A549 (cell line): ENCODE data around the gene CDKN1A. TPM values are rescaled to one million over a fixed set of nuclear protein-coding genes. Genes with fewer than 3 reads are reported as not detected.

Experiments used
- ATAC-seq, 2 experiments: fragments of 200-7000 bp in 1 of 2; fragments of >200 bp in 1 of 2; cut with Nextera tagmentation in 1 of 2; cut with Tn5 transposase in 1 of 2; 3 replicates each; pipeline versions ENCODE4 v1.8.0 to v1.9.1; 2018 to 2020; ENCODE audit warnings: mild to moderate bottlenecking in 1 of 2, moderate library complexity in 1 of 2
- CTCF ChIA-PET: fragments of 300-600 bp; sonication (Branson Sonifier 250); formaldehyde crosslinking; extraction: SDS; loops from one replicate; lab custom pipeline; 2021; ENCODE audit warnings: antibody characterized with exemption, inconsistent platforms; lab: Yijun Ruan, JAX
- POLR2A ChIA-PET: fragments of 350-600 bp; formaldehyde crosslinking; extraction: SDS; loops from one replicate; lab custom pipeline; 2021; ENCODE audit warnings: antibody characterized with exemption, inconsistent platforms; lab: Yijun Ruan, JAX
- DNase-seq, 2 experiments: peaks; one replicate each; pipeline versions ENCODE4 v3.0.0 to v3.0.0-alpha.2; 2011 to 2016; ENCODE audit warnings: low read depth in 1 of 2, low spot score in 1 of 2
- FAIRE-seq: peaks from 2 replicates; lab custom pipeline; 2011; peaks lifted over from hg19 to GRCh38; lab: Jason Lieb, UNC
- H3K27ac ChIP-seq, 2 experiments: fragments of >200 bp; sonication (Bioruptor Twin); formaldehyde crosslinking; 3 replicates each; pipeline ENCODE4 v1.5.1; 2016 to 2017
- H3K4me1 ChIP-seq: fragments of >200 bp; sonication (Bioruptor Twin); formaldehyde crosslinking; 3 replicates; pipeline ENCODE4 v1.6.1; 2016
- H3K4me2 ChIP-seq: fragments of >200 bp; sonication (Bioruptor Twin); formaldehyde crosslinking; 3 replicates; pipeline ENCODE4 v1.6.1; 2016
- H3K4me3 ChIP-seq: fragments of >200 bp; sonication (Bioruptor Twin); formaldehyde crosslinking; 3 replicates; pipeline ENCODE4 v1.5.1; 2016
- H3K9me3 ChIP-seq: fragments of >200 bp; sonication (Bioruptor Twin); formaldehyde crosslinking; 3 replicates; pipeline ENCODE4 v1.6.1; 2016
- BCL3 ChIP-seq: fragments of >200 bp; sonication (Bioruptor Twin); formaldehyde crosslinking; IDR thresholded peaks from 3 replicates; pipeline ENCODE4 v1.6.1; 2016
- CBX2 ChIP-seq: fragments of 200-600 bp; sonication (generic); IDR thresholded peaks from 2 replicates; pipeline ENCODE4 v1.6.1; 2016; ENCODE audit warnings: low read depth, mild to moderate bottlenecking, borderline replicate concordance
- CHD4 ChIP-seq: fragments of 200-600 bp; sonication (generic); IDR thresholded peaks from 2 replicates; pipeline ENCODE4 v1.6.1; 2016; ENCODE audit warnings: antibody characterized with exemption, mild to moderate bottlenecking, borderline replicate concordance
- CTCF ChIP-seq: fragments of >200 bp; sonication (Bioruptor Twin); formaldehyde crosslinking; IDR thresholded peaks from 3 replicates; pipeline ENCODE4 v1.5.1; 2016
- EHMT2 ChIP-seq: fragments of 200-600 bp; sonication (generic); IDR thresholded peaks from 2 replicates; pipeline ENCODE4 v1.6.1; 2016; ENCODE audit warnings: antibody characterized with exemption, low read depth, mild to moderate bottlenecking, moderate library complexity
- EP300 ChIP-seq, 2 experiments: fragments of >200 bp; sonication (Bioruptor Twin); formaldehyde crosslinking; IDR thresholded peaks; 2 replicates in 1 of 2; 3 replicates in 1 of 2; pipeline ENCODE4 v1.6.1; 2016 to 2017
- ESRRA ChIP-seq: fragments of 150-350 bp; IDR thresholded peaks from 2 replicates; pipeline ENCODE4 v1.6.1; 2014; ENCODE audit warnings: mild to moderate bottlenecking, low read length, borderline replicate concordance
- FOSL2 ChIP-seq, 2 experiments: fragments of 450-650 bp in 1 of 2; fragments of >200 bp in 1 of 2; sonication (Bioruptor Twin) in 1 of 2; formaldehyde crosslinking; IDR thresholded peaks; 2 replicates each; pipeline versions ENCODE4 v1.5.0 to v1.6.1; 2016 to 2020; ENCODE audit warnings: mild to moderate bottlenecking in 1 of 2, moderate library complexity in 1 of 2
- HOXB5 ChIP-seq: fragments of 250-450 bp; sonication (Bioruptor Pico); IDR thresholded peaks from 2 replicates; pipeline ENCODE4 v1.5.0; 2020; ENCODE audit warnings: mild to moderate bottlenecking, moderate library complexity
- JUNB ChIP-seq: fragments of >200 bp; sonication (Bioruptor Twin); formaldehyde crosslinking; IDR thresholded peaks from 2 replicates; pipeline ENCODE4 v1.6.1; 2016
- KDM5A ChIP-seq: fragments of 200-600 bp; sonication (generic); IDR thresholded peaks from 2 replicates; pipeline ENCODE4 v1.6.1; 2016; ENCODE audit warnings: antibody characterized with exemption, mild to moderate bottlenecking
- MAZ ChIP-seq: fragments of 150-350 bp; IDR thresholded peaks from 2 replicates; pipeline ENCODE4 v1.6.1; 2014; ENCODE audit warnings: antibody characterized with exemption, low read depth, low read length, borderline replicate concordance
- NFE2L2 ChIP-seq: fragments of 150-350 bp; conservative IDR thresholded peaks from 2 replicates; pipeline ENCODE4 v1.6.1; 2014; ENCODE audit warnings: low read length
- NR3C1 ChIP-seq: fragments of >200 bp; sonication (Bioruptor Twin); formaldehyde crosslinking; IDR thresholded peaks from 3 replicates; pipeline ENCODE4 v1.6.1; 2017
- PHF8 ChIP-seq: fragments of 200-600 bp; sonication (generic); IDR thresholded peaks from 2 replicates; pipeline ENCODE4 v1.6.1; 2016; ENCODE audit warnings: low read depth, mild to moderate bottlenecking, antibody characterized with exemption, moderate library complexity, borderline replicate concordance
- POLR2AphosphoS2 ChIP-seq: conservative IDR thresholded peaks from 2 replicates; pipeline ENCODE4 v1.6.1; 2012; ENCODE audit warnings: low read length, improper control_type of control experiment, inconsistent platforms
- RAD21 ChIP-seq, 2 experiments: fragments of >200 bp in 1 of 2; sonication (Bioruptor Twin) in 1 of 2; formaldehyde crosslinking in 1 of 2; IDR thresholded peaks in 1 of 2; conservative IDR thresholded peaks in 1 of 2; 2 replicates in 1 of 2; 3 replicates in 1 of 2; pipeline ENCODE4 v1.6.1; 2012 to 2018; ENCODE audit warnings: inconsistent platforms in 1 of 2
- RARB ChIP-seq: fragments of 250-450 bp; sonication (Bioruptor Pico); IDR thresholded peaks from 2 replicates; pipeline ENCODE4 v1.8.0; 2021; ENCODE audit warnings: mild to moderate bottlenecking, moderate library complexity
- REST ChIP-seq: fragments of 200-600 bp; sonication (generic); IDR thresholded peaks from 2 replicates; pipeline ENCODE4 v1.6.1; 2016; ENCODE audit warnings: antibody characterized with exemption, mild to moderate bottlenecking, moderate library complexity
- RFX5 ChIP-seq: fragments of 450-650 bp; IDR thresholded peaks from 2 replicates; pipeline ENCODE4 v1.7.1; 2014; ENCODE audit warnings: antibody characterized with exemption, mild to moderate bottlenecking, moderate library complexity
- SMC3 ChIP-seq: fragments of >200 bp; sonication (Bioruptor Twin); formaldehyde crosslinking; IDR thresholded peaks from 3 replicates; pipeline ENCODE4 v1.6.1; 2018; ENCODE audit warnings: inconsistent platforms
- TP53 ChIP-seq: fragments of 250-450 bp; sonication (Bioruptor Pico); IDR thresholded peaks from 2 replicates; pipeline ENCODE4 v1.5.0; 2021; ENCODE audit warnings: mild to moderate bottlenecking, moderate library complexity
- USF2 ChIP-seq: fragments of 450-650 bp; IDR thresholded peaks from 2 replicates; pipeline ENCODE4 v1.6.1; 2014; ENCODE audit warnings: antibody characterized with exemption
- ZC3H11A ChIP-seq: fragments of 450-650 bp; IDR thresholded peaks from 2 replicates; pipeline ENCODE4 v1.6.1; 2014; ENCODE audit warnings: antibody characterized with exemption, mild to moderate bottlenecking
- ZSCAN20 ChIP-seq: fragments of 250-450 bp; sonication (Bioruptor Pico); IDR thresholded peaks from 2 replicates; pipeline ENCODE4 v1.8.0; 2022; ENCODE audit warnings: mild to moderate bottlenecking, moderate library complexity
- WGBS: methylation state at CpG from one replicate; pipeline ENCODE4 v1.1.6; 2017; ENCODE audit errors: missing lambda C conversion rate; 5-methylcytosine and 5-hydroxymethylcytosine counted together
- polyA plus RNA-seq, 4 experiments: library from polyadenylated mRNA; depleted of rRNA in 3 of 4; stranded (reverse); fragments of >200 nt; fragmentation: RNase III in 1 of 4; extraction: RNeasy Plus Mini Kit Qiagen cat#74134 plus additional on column Dnase treatment in 1 of 4; gene quantifications; 2 replicates in 3 of 4; 3 replicates in 1 of 4; pipeline ENCODE4 v1.2.3, GENCODE V29; 2011 to 2017

Gene CDKN1A
- polyA plus RNA-seq, 2 of the 4 experiments (the other 2 are of a cell fraction) = 130 to 183 TPM

GRCh38 chr6:36697481-36697903 is 19.0 kb downstream of the CDKN1A start, which contains the start of gene RAB44:
RAB44 (plus strand) TSS chr6:36697826; CDS start chr6:36704236, 6,410 bp downstream.
- ATAC-seq (no peak), FAIRE-seq (no peak), DNase-seq (no peak)
- no peak within 1 kb of the TSS for H3K27ac ChIP-seq
- no peak for TF ChIP-seq POLR2AphosphoS2
- no peak for TF ChIP-seq SMC3
- no peak for TF ChIP-seq NFE2L2
- no peak for TF ChIP-seq PHF8
- no peak for TF ChIP-seq NR3C1
- no peak for TF ChIP-seq EP300 (IDR thresholded peaks at IDR 0.05)
- TF ChIP-seq KDM5A = no peak
- TF ChIP-seq CBX2 = no peak
- no peak for TF ChIP-seq USF2
- TF ChIP-seq ZC3H11A = no peak
- no peak for TF ChIP-seq ZSCAN20 (CRISPR knock-in tag)
- TF ChIP-seq MAZ = no peak
- no peak for TF ChIP-seq CTCF
- TF ChIP-seq RARB (CRISPR knock-in tag) = no peak
- TF ChIP-seq RAD21 (conservative IDR thresholded peaks at IDR 0.05 in 1 of 2, IDR thresholded peaks at IDR 0.05 in 1 of 2) = no peak
- TF ChIP-seq TP53 (CRISPR knock-in tag) = no peak
- no peak for TF ChIP-seq HOXB5 (CRISPR knock-in tag)
- no peak for TF ChIP-seq EHMT2
- no peak for TF ChIP-seq BCL3
- ChIA-PET CTCF (interaction anchor here (0.8 to 1.6 kb wide), 5 partner anchors 12 to 82 kb away, joined by 4 to 5 read pairs (median 4); no protein-coding TSS in a partner anchor), POLR2A (interaction anchor here (1.2 kb wide), 1 partner anchor 9 kb away, joined by 3 read pairs; no protein-coding TSS in a partner anchor)
- H3K4me3 ChIP-seq = no peak within 1 kb of the TSS
- WGBS = 89% methylated on average over 7 of the region's 7 CpGs
- H3K9me3 ChIP-seq = no peaks in the 10 kb centered on the region
- peaks cover 5% of the 10 kb centered on the region; the same call in 1 of the 3 replicates for H3K4me1 ChIP-seq
- H3K4me2 ChIP-seq = no peak within 1 kb of the TSS

- Histone ChIP-seq H3K4me2 (no peak overlapping the region), H3K4me3 (no peak overlapping the region), H3K4me1 (peaks cover 5% of the 10 kb centered on the region; the same call in 1 of the 3 replicates), H3K9me3 (no peaks in the 10 kb centered on the region), H3K27ac (no peak overlapping the region)
- ChIA-PET POLR2A (interaction anchor here (1.2 kb wide), 1 partner anchor 10 kb away, joined by 3 read pairs; no protein-coding TSS in a partner anchor), CTCF (interaction anchor here (1.3 to 1.6 kb wide), 3 partner anchors 17 to 75 kb away, joined by 4 read pairs; no protein-coding TSS in a partner anchor)
- 86% methylated on average over 5 of the region's 6 CpGs for WGBS
- no peak for DNase-seq
- no peak for ATAC-seq
- FAIRE-seq = no peak
- no peak for TF ChIP-seq EP300 (IDR thresholded peaks at IDR 0.05)
Observed at GRCh38 chr6:36698196-36698595, 19.7 kb downstream of the CDKN1A start.

GRCh38 chr6:36698871-36699271 is 20.4 kb downstream of the CDKN1A start:
- no peak overlapping the region for H3K4me3 ChIP-seq
- no peak for ATAC-seq
- ChIA-PET CTCF (interaction anchor here (0.5 to 0.8 kb wide), 2 partner anchors 60 to 141 kb away, joined by 3 read pairs; no protein-coding TSS in a partner anchor), POLR2A (no interaction called here)
- 56% methylated on average over 7 of the region's 8 CpGs for WGBS
- FAIRE-seq = no peak
- H3K27ac ChIP-seq = no peak overlapping the region
- no peaks in the 10 kb centered on the region for H3K9me3 ChIP-seq
- DNase-seq = no peak
- H3K4me1 ChIP-seq = peaks cover 5% of the 10 kb centered on the region; the same call in 1 of the 3 replicates
- H3K4me2 ChIP-seq = no peak overlapping the region
- TF ChIP-seq ESRRA (no peak), REST (no peak), JUNB (no peak), BCL3 (no peak), RFX5 (no peak), FOSL2 (IDR thresholded peaks at IDR 0.05) (no peak), FOSL2 (CRISPR knock-in tag; IDR thresholded peaks at IDR 0.05) (no peak), CHD4 (no peak)
